ENCODE results near the gene TRIM44. TPM values are rescaled to one million over a fixed set of nuclear protein-coding genes. Genes with fewer than 3 reads are reported as not detected.
"Not testable (repeated sequence)": the region's sequence is repeated elsewhere in the genome, so short reads cannot be mapped to it uniquely, and the experiment has no call there.

TRIM44 gene
- total and polyA plus RNA-seq, 7 experiments from 2014 or later, result 35.7 to 60.8 (median 58.6) TPM

DNA sequence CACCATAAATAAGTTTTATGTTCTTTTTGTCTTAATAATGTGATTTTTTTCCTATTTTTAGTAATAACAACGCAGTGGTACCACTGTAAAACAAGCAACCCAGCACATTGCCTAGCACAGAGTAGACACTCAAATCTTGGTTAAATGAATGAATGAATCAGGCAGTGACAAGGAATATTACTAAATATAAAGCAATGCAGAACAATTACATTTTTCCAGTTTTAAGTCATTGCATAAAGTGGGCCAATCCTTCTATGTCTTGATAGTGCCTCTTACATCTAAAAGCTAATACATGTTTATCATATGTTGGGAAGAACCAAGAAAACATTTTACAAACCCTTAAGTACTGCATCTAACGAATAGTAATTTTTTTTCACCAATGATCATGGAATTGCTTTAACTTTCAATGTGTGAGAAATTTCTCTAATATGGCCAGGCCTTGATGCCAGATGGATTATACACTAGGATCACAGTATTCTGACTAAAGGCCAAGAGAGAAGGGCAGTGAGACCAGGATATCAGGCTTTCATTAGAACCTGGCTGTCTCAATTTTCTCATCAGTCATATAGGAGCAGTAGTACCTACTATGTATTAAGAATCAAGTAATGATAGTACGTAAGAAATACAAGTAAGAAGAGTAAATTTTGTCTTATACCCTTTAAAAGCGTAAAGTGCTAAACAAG, 88.5 kb downstream of the TRIM44 start:
- peaks cover 0 to 5% (median 0%) of the 10 kb centered on the region in 3 experiments for H3K36me3 ChIP-seq (ENCODE audit: control insufficient read depth in 2 of 3, insufficient read depth in 3 of 3, low read length in 3 of 3)
- ATAC-seq, result no peak
- H3K9me3 Mint-ChIP-seq, result peaks cover 0 to 9% (median 3%) of the 10 kb centered on the region in 11 donors
- peaks cover 0 to 25% (median 8%) of the 10 kb centered on the region in 7 donors for H3K4me1 Mint-ChIP-seq
- H3K27me3 ChIP-seq (ENCODE audit: control insufficient read depth in 2 of 2, insufficient read depth in 2 of 2, low read length in 2 of 2), result no peaks in the 10 kb centered on the region
- intact Hi-C loops (cut with micrococcal nuclease), result no loop called here
- ChIA-PET CTCF (interaction anchor here (0.6 kb wide), 1 partner anchor 59 kb away, joined by 3 read pairs; no protein-coding TSS in a partner anchor), POLR2A (no interaction called here)
- peaks cover 5 to 64% (median 47%) of the 10 kb centered on the region in 5 donors for H3K36me3 Mint-ChIP-seq
- H3K27me3 Mint-ChIP-seq, result no peaks in the 10 kb centered on the region
- no peaks in the 10 kb centered on the region for H3K9me3 ChIP-seq (ENCODE audit: control insufficient read depth in 2 of 3, low read length in 3 of 3)
- H3K4me3 Mint-ChIP-seq, result no peak overlapping the region
- H3K27ac Mint-ChIP-seq, result no peak overlapping the region
- no peak overlapping the region for H3K4me3 ChIP-seq (ENCODE audit: low read length)
- no peak overlapping the region for H3K27ac ChIP-seq (ENCODE audit: low read depth, low read length)
- no peak for DNase-seq
- H3K4me1 ChIP-seq (ENCODE audit: control insufficient read depth in 2 of 2, insufficient read depth in 2 of 2, low read length in 2 of 2), result no peaks in the 10 kb centered on the region

- peaks cover 0 to 9% (median 3%) of the 10 kb centered on the region in 11 donors for H3K9me3 Mint-ChIP-seq
- H3K27ac Mint-ChIP-seq, result peak overlapping the region in 1 of 9 donors; percentile 0
- ChIA-PET POLR2A (no interaction called here), CTCF (no interaction called here)
- Histone ChIP-seq H3K27ac (ENCODE audit: low read depth, low read length) (no peak overlapping the region), H3K4me1 (ENCODE audit: control insufficient read depth in 2 of 2, insufficient read depth in 2 of 2, low read length in 2 of 2) (no peaks in the 10 kb centered on the region), H3K27me3 (ENCODE audit: control insufficient read depth in 2 of 2, insufficient read depth in 2 of 2, low read length in 2 of 2) (no peaks in the 10 kb centered on the region), H3K36me3 (ENCODE audit: control insufficient read depth in 2 of 3, insufficient read depth in 3 of 3, low read length in 3 of 3) (peaks cover 0 to 5% (median 0%) of the 10 kb centered on the region in 3 experiments), H3K4me3 (ENCODE audit: low read length) (no peak overlapping the region), H3K9me3 (ENCODE audit: control insufficient read depth in 2 of 3, low read length in 3 of 3) (no peaks in the 10 kb centered on the region)
- H3K36me3 Mint-ChIP-seq, result peaks cover 5 to 58% (median 41%) of the 10 kb centered on the region in 5 donors
- ATAC-seq (no peak), DNase-seq (no peak)
- intact Hi-C loops (cut with micrococcal nuclease), result no loop called here
- H3K4me1 Mint-ChIP-seq, result peaks cover 0 to 20% (median 4%) of the 10 kb centered on the region in 7 donors
- no peak overlapping the region for H3K4me3 Mint-ChIP-seq
- H3K27me3 Mint-ChIP-seq, result no peaks in the 10 kb centered on the region
Measured at GRCh38 chr11:35751664-35752061, 89.1 kb downstream of the TRIM44 start.

GRCh38 chr11:35752115-35752514, 89.5 kb downstream of the TRIM44 start:
- H3K27ac Mint-ChIP-seq, result peak overlapping the region in 1 of 9 donors; percentile 0
- POLR2A ChIA-PET, result no interaction called here
- H3K9me3 ChIP-seq (ENCODE audit: control insufficient read depth in 2 of 3, low read length in 3 of 3), result no peaks in the 10 kb centered on the region
- H3K4me1 ChIP-seq (ENCODE audit: control insufficient read depth in 2 of 2, insufficient read depth in 2 of 2, low read length in 2 of 2), result no peaks in the 10 kb centered on the region
- intact Hi-C loops (cut with micrococcal nuclease), result no loop called here
- H3K36me3 ChIP-seq (ENCODE audit: control insufficient read depth in 2 of 3, insufficient read depth in 3 of 3, low read length in 3 of 3), result peaks cover 0 to 5% (median 0%) of the 10 kb centered on the region in 3 experiments
- H3K9me3 Mint-ChIP-seq, result peaks cover 0 to 10% (median 5%) of the 10 kb centered on the region in 11 donors
- no peaks in the 10 kb centered on the region for H3K27me3 ChIP-seq (ENCODE audit: control insufficient read depth in 2 of 2, insufficient read depth in 2 of 2, low read length in 2 of 2)
- H3K4me3 Mint-ChIP-seq, result no peak overlapping the region
- DNase-seq, result no peak
- no peak overlapping the region for H3K4me3 ChIP-seq (ENCODE audit: low read length)
- H3K27ac ChIP-seq (ENCODE audit: low read depth, low read length), result no peak overlapping the region
- peaks cover 0 to 20% (median 6%) of the 10 kb centered on the region in 7 donors for H3K4me1 Mint-ChIP-seq
- H3K27me3 Mint-ChIP-seq, result no peaks in the 10 kb centered on the region
- H3K36me3 Mint-ChIP-seq, result peaks cover 7 to 58% (median 41%) of the 10 kb centered on the region in 5 donors
- CTCF ChIA-PET, result no interaction called here
- no peak for ATAC-seq

DNA sequence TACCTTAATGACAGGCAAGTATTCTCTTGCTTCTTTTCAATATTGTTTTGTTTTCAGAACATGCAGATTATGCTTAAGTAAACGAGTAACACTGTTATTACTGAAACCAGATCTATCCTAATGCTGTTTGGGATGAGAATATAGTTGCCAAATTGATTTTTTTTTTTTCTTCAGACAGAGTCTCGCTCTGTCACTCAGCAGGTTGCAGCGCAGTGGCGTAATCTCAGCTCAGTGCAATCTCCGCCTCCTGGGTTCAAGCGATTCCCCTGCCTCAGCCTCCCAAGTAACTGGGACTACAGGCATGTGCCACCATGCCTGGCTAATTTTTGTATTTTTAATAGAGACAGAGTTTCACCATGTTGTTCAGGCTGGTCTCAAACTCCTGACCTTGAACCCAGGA, 91.0 kb downstream of the TRIM44 start:
- DNase-seq; H3K36me3 ChIP-seq (ENCODE audit: control insufficient read depth in 2 of 3, insufficient read depth in 3 of 3, low read length in 3 of 3); H3K27me3 ChIP-seq (ENCODE audit: control insufficient read depth in 2 of 2, insufficient read depth in 2 of 2, low read length in 2 of 2); H3K9me3 ChIP-seq (ENCODE audit: control insufficient read depth in 2 of 3, low read length in 3 of 3); H3K4me1 ChIP-seq (ENCODE audit: control insufficient read depth in 2 of 2, insufficient read depth in 2 of 2, low read length in 2 of 2); intact Hi-C loops (cut with micrococcal nuclease); POLR2A ChIA-PET; H3K27me3 Mint-ChIP-seq; H3K4me3 ChIP-seq (ENCODE audit: low read length); H3K27ac Mint-ChIP-seq; H3K27ac ChIP-seq (ENCODE audit: low read depth, low read length); ATAC-seq; H3K4me3 Mint-ChIP-seq; CTCF ChIA-PET: not testable (repeated sequence)
- H3K4me1 Mint-ChIP-seq, result peaks cover 0 to 30% (median 18%) of the 10 kb centered on the region in 7 donors
- H3K36me3 Mint-ChIP-seq, result peaks cover 7 to 62% (median 48%) of the 10 kb centered on the region in 5 donors
- H3K9me3 Mint-ChIP-seq, result peaks cover 0 to 22% (median 11%) of the 10 kb centered on the region in 11 donors

DNA sequence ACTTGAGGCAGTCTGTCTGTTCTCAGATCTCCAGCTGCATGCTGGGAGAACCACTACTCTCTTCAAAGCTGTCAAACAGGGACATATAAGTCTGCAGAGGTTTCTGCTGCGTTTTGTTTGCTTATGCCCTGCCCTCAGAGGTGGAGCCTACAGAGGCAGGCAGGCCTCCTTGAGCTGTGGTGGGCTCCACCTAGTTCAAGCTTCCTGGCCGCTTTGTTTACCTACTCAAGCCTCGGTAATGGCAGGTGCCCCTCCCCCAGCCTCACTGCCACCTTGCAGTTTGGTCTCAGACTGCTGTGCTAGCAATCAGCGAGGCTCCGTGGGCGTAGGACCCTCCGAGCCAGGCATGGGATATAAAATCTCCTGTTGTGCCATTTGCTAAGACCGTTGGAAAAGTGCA, 97.4 kb downstream of the TRIM44 start:
- H3K27ac Mint-ChIP-seq; H3K27ac ChIP-seq (ENCODE audit: low read depth, low read length); POLR2A ChIA-PET; H3K9me3 ChIP-seq (ENCODE audit: control insufficient read depth in 2 of 3, low read length in 3 of 3); H3K4me3 ChIP-seq (ENCODE audit: low read length); H3K27me3 ChIP-seq (ENCODE audit: control insufficient read depth in 2 of 2, insufficient read depth in 2 of 2, low read length in 2 of 2); ATAC-seq; intact Hi-C loops (cut with micrococcal nuclease); H3K4me1 ChIP-seq (ENCODE audit: control insufficient read depth in 2 of 2, insufficient read depth in 2 of 2, low read length in 2 of 2); H3K36me3 ChIP-seq (ENCODE audit: control insufficient read depth in 2 of 3, insufficient read depth in 3 of 3, low read length in 3 of 3); CTCF ChIA-PET; H3K27me3 Mint-ChIP-seq: not testable (repeated sequence)
- peak in 2 of 9 donors; percentile 2 to 4 for DNase-seq
- Mint-ChIP-seq H3K36me3 (peaks cover 10 to 56% (median 40%) of the 10 kb centered on the region in 5 donors), H3K4me3 (peak overlapping the region in 5 of 10 donors; percentile 1 to 38 (median 6)), H3K4me1 (peaks cover 6 to 72% (median 70%) of the 10 kb centered on the region in 7 donors), H3K9me3 (peaks cover 0 to 23% (median 13%) of the 10 kb centered on the region in 11 donors)

DNA sequence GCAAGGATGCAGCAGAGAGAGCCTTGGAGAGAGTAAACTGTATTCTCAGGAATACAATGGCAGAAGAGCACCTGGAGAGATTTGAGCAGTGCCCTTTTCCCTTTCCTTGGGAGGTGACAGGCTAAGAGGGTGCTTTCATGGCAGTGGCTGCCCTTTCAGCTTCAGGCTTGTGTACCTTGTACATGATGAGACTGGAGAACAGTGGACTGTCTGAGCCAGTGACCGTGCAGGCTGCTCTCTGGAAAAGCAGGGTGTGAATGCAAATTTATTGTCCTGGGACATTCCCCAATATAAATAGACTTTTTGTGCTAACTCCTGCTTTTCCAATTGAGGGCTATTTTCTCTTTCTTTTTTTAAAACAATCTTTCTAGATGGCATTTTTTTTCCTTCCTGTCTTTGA, 99.3 kb downstream of the TRIM44 start:
- Mint-ChIP-seq H3K27ac (no peak overlapping the region), H3K36me3 (peaks cover 11 to 69% (median 53%) of the 10 kb centered on the region in 5 donors), H3K4me1 (peaks cover 6 to 86% (median 78%) of the 10 kb centered on the region in 7 donors), H3K9me3 (peaks cover 0 to 21% (median 12%) of the 10 kb centered on the region in 11 donors), H3K4me3 (peak overlapping the region in 2 of 10 donors; percentile 8 to 26), H3K27me3 (no peaks in the 10 kb centered on the region)
- no peak for ATAC-seq
- H3K4me1 ChIP-seq (ENCODE audit: control insufficient read depth in 2 of 2, insufficient read depth in 2 of 2, low read length in 2 of 2), result peaks cover 0 to 8% of the 10 kb centered on the region in 2 donors
- no peak overlapping the region for H3K27ac ChIP-seq (ENCODE audit: low read depth, low read length)
- no peaks in the 10 kb centered on the region for H3K27me3 ChIP-seq (ENCODE audit: control insufficient read depth in 2 of 2, insufficient read depth in 2 of 2, low read length in 2 of 2)
- CTCF ChIA-PET, result no interaction called here
- H3K9me3 ChIP-seq (ENCODE audit: control insufficient read depth in 2 of 3, low read length in 3 of 3), result no peaks in the 10 kb centered on the region
- POLR2A ChIA-PET, result no interaction called here
- no peaks in the 10 kb centered on the region for H3K36me3 ChIP-seq (ENCODE audit: control insufficient read depth in 2 of 3, insufficient read depth in 3 of 3, low read length in 3 of 3)
- no peak overlapping the region for H3K4me3 ChIP-seq (ENCODE audit: low read length)
- no peak for DNase-seq
- intact Hi-C loops (cut with micrococcal nuclease), result no loop called here

DNA sequence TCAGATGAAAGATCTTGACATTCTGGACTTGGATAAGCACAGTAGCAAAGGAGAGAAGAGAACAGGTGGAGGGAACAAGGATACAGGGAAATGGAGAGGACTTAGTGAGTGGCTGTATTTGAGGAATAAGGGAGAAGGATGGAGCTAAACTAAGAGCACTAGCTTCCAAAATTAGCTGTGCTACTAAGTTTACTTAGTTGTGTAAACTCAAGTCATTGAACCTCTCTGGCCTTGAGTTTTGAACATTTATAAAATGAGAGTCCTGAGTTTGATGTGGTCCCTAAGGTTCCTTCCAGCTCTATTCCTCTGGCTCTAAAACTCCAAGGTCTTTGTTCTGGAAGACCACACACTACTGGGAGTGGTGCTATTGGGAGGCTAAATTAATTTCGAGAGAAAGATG, 100.7 kb downstream of the TRIM44 start:
- Histone ChIP-seq H3K27me3 (ENCODE audit: control insufficient read depth in 2 of 2, insufficient read depth in 2 of 2, low read length in 2 of 2) (no peaks in the 10 kb centered on the region), H3K4me3 (ENCODE audit: low read length) (no peak overlapping the region), H3K4me1 (ENCODE audit: control insufficient read depth in 2 of 2, insufficient read depth in 2 of 2, low read length in 2 of 2) (peaks cover 0 to 8% of the 10 kb centered on the region in 2 donors), H3K9me3 (ENCODE audit: control insufficient read depth in 2 of 3, low read length in 3 of 3) (no peaks in the 10 kb centered on the region), H3K27ac (ENCODE audit: low read depth, low read length) (no peak overlapping the region), H3K36me3 (ENCODE audit: control insufficient read depth in 2 of 3, insufficient read depth in 3 of 3, low read length in 3 of 3) (no peaks in the 10 kb centered on the region)
- ATAC-seq, result no peak
- intact Hi-C loops (cut with micrococcal nuclease), result no loop called here
- Mint-ChIP-seq H3K36me3 (peaks cover 11 to 66% (median 47%) of the 10 kb centered on the region in 5 donors), H3K27me3 (no peaks in the 10 kb centered on the region), H3K4me3 (peak overlapping the region in 1 of 10 donors; percentile 4), H3K4me1 (peaks cover 6 to 82% (median 68%) of the 10 kb centered on the region in 7 donors), H3K27ac (no peak overlapping the region), H3K9me3 (peaks cover 0 to 14% (median 3%) of the 10 kb centered on the region in 11 donors)
- no peak for DNase-seq
- ChIA-PET POLR2A (no interaction called here), CTCF (no interaction called here)
